Measurements from ENCODE around the gene SSTR3.
A peak's percentile ranks its signal among the peaks of the same experiment; 100 is the strongest.

SSTR3 gene

DNA sequence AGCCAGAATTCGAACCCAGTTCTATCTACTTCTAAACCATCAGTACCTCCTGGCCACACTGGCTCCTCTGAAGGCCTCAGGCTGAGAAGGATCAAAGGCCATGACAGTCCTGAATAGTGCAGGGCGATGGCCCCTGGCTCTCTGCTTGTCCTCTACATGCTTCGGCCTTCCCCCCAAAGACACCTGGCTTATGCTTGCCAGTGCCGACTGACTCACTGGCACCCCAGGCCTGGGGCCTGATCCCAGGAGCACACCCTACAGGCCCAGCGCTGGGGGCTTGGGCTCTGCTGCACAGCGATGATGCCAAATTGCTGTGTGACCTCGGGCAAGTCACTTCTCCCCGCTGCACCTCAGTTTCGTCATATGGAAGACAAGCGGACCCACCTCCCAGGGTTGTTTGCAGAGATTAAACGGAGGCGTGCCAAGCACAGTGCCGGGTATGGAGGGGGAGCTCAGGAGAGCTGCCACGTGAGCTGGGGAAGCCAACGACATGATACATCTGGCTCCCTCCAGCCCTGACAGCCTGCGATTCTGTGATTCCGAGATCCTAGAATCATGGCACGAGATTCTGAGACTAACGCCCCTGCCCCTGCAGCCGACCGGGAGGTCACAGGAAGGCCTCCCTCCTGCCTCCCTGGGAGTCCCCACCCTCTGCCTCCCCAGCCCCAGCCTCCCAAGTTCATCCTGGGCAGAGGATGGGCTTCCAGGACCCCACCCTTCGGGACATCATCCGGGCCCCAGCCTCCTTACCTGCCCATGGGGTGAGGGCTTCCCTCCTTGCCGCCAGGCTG lies 1.0 kb downstream of the SSTR3 start:
- Mint-ChIP-seq H3K4me1 (ENCODE audit: low read depth) (peaks cover 56% of the 10 kb centered on the region), H3K27me3 (no peaks in the 10 kb centered on the region), H3K36me3 (peaks cover 4% of the 10 kb centered on the region), H3K27ac (peak overlapping the region; percentile 50), H3K9me3 (ENCODE audit: low read depth) (no peaks in the 10 kb centered on the region), H3K4me3 (no peak overlapping the region)

DNA sequence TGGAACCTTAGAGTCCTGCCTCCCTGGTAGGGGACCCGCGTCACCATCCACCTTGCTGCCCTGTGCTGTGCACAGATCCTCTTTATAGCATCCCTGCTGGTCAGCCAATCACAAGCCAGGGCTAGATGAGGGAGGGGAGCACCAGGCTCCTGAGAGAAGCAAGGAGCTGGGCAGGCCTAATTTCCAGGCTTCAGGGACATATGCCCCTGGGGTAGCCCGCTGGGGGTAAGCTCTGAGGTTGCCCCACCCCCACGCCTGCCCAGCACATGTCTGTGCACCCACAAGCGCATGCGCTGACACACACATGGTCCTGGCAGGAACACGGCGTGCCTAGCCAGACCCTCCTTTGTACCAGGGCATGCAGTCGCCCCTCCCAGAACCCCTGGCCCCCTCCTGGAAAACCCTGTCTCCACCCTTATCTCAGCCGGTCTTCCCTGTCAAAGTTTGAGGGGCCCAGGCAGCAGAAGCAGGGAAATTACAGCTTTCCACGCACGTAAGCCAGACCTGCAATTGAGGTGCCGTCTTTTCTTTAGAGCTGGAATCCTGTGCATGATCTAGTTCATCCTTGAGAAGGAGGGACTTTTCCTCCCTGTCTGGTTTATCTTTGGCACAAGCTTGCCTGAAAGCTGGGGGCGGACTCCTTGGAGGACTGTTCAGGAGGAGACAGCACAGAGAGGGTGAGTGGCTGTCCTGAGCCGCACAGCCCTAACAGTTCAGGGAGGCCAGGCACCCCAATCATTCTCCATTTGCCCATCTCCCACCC lies 2.1 kb downstream of the SSTR3 start:
- H3K27me3 Mint-ChIP-seq: no peaks in the 10 kb centered on the region
- peaks cover 58% of the 10 kb centered on the region for H3K4me1 Mint-ChIP-seq (ENCODE audit: low read depth)
- no peaks in the 10 kb centered on the region for H3K9me3 Mint-ChIP-seq (ENCODE audit: low read depth)
- H3K27ac Mint-ChIP-seq: peak overlapping the region; percentile 66
- H3K4me3 Mint-ChIP-seq: no peak overlapping the region
- no peaks in the 10 kb centered on the region for H3K36me3 Mint-ChIP-seq

DNA sequence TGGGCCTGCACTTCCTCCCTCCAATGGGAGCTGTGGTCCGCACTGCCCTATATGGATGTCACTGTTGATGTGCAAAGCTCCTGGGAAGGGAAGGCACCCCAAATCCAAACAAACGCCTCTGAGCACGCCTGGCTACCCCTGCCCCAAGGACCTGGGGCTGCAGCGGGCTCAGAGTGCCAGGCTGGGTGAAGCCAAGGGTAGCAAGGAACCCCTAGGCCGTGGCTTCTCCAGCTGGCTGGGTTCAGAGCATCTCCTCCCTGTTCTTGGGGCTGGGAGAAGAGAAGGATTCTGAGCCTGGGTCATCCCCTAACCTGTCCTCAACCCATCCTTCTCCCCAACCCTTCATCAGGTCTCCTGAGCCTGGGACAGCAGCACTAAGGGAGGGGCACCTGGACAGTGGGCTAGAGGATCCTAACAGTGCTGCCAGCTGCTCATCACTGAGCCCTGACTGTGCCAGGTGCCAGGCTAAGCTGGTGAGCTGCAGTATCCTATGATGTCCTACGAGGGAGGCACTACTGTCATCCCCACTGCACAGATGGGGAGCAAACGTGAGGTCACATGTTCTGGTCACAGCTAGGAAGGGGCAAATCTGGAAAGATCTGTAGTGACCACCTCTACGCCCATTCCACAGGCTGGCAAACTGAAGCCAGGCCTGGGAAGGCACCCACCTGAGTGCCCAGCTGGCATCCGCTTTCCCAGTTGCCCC lies 3.0 kb downstream of the SSTR3 start:
- H3K4me1 Mint-ChIP-seq (ENCODE audit: low read depth): peaks cover 60% of the 10 kb centered on the region
- no peaks in the 10 kb centered on the region for H3K36me3 Mint-ChIP-seq

DNA sequence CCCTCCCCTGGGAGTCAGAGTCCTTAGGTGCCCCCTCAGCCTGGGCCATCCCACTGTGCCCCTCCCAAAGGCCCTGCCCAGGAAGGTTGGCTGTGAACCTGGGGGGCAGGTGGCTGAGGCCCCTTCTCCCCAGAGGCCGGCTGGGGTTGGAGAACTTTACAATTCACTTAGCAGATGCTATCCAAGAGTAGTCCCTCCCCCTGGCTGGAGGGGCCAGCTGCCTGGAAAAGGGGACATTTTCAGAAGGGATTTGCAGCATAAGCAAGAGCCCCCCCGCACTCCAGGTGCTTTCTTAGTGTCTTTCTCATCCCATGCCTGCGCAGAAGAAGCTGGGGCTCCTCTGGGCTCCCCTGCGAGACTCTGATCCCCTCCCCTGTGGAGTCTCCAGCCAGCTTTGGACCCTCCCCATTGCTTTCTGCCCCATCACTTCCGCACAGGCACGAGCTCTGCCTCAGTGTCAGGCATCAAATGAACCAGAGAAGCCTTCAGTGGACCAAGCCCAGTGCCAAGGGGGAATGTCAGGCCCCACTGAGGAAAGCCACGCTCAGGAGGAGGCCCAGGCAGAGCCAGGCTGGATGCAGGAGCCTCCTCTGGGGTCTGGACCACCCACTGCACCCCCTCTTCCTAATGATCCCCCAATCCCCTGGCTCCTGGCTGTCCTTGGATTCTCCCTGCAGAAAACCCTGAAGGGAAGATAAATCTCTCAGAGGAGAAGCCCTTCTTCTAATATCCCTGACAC lies 3.7 kb downstream of the SSTR3 start:
- H3K9me3 Mint-ChIP-seq (ENCODE audit: low read depth): no peaks in the 10 kb centered on the region
- H3K36me3 Mint-ChIP-seq: no peaks in the 10 kb centered on the region
- peak overlapping the region; percentile 27 for H3K4me3 Mint-ChIP-seq
- peaks cover 56% of the 10 kb centered on the region for H3K4me1 Mint-ChIP-seq (ENCODE audit: low read depth)
- peak overlapping the region; percentile 64 for H3K27ac Mint-ChIP-seq
- no peaks in the 10 kb centered on the region for H3K27me3 Mint-ChIP-seq

More for the DNA sequence above, 3.0 kb downstream of the SSTR3 start:
- Mint-ChIP-seq H3K27me3 (no peaks in the 10 kb centered on the region), H3K4me3 (no peak overlapping the region), H3K9me3 (ENCODE audit: low read depth) (no peaks in the 10 kb centered on the region), H3K27ac (peak overlapping the region; percentile 64)

DNA sequence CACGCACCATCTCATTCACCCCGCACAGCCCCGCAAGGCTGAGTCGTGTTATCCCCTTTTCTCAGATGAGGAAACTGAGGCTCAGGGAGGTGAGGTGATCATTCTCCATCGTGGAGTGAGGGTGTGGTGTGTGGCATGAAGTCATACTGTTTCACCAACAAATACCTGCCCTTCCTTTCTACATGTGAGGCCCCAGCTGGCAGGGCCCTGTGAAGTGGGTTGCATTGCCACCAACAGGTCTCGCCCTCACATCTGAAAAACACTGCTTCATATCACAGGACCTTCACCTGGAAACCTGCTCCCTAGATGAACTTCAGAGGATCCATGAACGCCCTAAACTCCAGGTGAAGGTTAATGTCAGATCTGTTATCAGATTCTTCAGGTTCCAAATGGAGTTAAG lies 4.3 kb downstream of the SSTR3 start:
- H3K9me3 Mint-ChIP-seq (ENCODE audit: low read depth): no peaks in the 10 kb centered on the region
- no peaks in the 10 kb centered on the region for H3K36me3 Mint-ChIP-seq
- H3K4me1 Mint-ChIP-seq (ENCODE audit: low read depth): peaks cover 55% of the 10 kb centered on the region
- peak overlapping the region; percentile 25 for H3K27ac Mint-ChIP-seq
- no peaks in the 10 kb centered on the region for H3K27me3 Mint-ChIP-seq
- peak overlapping the region; percentile 27 for H3K4me3 Mint-ChIP-seq

DNA sequence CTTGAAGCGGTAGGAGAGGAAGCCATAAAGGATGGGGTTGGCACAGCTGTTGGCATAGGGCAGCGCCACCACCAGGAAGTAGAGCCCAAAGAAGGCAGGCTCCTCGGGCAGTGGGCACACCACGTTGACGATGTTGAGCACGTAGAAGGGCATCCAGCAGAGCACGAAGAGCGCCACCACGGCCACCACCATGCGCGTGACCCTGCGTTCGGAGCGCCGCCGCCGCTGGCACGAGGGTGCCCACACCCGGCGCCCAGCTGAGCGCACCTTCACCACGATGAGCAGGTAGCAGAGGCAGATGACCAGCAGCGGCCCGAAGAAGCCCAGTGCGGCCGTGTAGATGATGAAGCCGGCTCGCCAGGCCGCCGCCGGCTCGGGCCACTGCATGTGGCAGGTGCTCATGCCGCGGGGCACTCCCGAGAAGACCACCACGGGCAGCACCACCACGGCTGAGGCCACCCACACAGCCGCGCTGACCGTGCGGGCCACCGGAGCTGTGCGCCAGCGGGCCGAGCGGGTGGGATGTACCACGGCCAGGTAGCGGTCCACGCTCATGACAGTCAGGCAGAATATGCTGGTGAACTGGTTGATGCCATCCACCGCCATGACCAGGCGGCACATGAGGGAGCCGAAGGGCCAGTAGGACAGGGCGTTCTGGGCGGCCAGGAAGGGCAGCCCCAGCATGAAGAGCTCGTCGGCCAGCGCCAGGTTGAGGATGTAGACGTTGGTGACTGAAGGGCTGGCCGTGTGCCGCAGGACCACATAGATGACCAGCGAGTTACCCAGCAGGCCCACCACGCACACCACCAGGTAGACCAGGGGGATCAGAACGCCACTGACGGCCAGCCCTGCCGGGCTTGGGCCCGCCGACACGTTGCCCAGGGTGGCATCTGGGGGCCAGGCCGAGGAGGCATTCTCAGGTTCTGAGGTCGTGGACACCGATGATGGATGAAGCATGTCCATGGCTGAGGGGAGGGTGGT lies 5.1 kb downstream of the SSTR3 start:
- peaks cover 52% of the 10 kb centered on the region for H3K4me1 Mint-ChIP-seq (ENCODE audit: low read depth)
- H3K27ac Mint-ChIP-seq: peak overlapping the region; percentile 22
- no peak overlapping the region for H3K4me3 Mint-ChIP-seq

DNA sequence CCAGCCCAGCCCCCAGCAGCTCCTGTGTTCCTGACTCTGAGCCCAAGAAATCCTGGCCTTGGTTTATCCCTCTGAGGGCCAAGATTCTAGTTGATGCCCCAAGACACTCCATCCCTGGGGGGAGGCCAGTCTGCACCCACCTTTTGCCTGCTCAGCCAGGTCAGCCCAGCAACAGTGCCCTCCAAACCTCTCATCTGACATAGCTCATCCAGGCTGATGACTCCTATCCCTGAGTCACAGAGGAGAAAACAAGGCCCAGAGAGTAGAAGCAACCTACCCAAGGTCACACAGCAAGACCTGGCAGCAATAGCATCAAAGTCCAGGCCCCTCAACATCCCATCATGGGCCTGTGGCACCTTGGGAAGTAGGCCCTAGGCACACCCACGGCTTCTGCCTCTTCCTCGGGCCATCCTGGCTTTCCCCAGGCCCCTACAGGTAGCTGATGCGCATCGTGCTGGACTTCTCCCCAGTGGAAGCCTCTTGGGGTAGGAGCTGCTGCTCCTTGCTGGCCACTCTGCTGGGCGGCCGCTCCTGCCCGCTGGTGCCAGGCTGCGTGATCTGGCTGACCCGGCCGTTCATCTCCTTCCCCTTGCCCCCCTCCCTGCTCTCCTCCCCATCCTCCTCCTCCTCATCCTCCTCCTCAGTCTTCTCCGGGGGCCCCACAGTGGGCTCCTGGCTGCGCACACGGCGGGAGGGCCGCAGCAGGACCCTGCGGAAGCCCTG lies 6.0 kb downstream of the SSTR3 start:
- H3K4me3 Mint-ChIP-seq: no peak overlapping the region

More for the DNA sequence above, 5.1 kb downstream of the SSTR3 start:
- no peaks in the 10 kb centered on the region for H3K9me3 Mint-ChIP-seq (ENCODE audit: low read depth)
- no peaks in the 10 kb centered on the region for H3K36me3 Mint-ChIP-seq
- no peaks in the 10 kb centered on the region for H3K27me3 Mint-ChIP-seq

DNA sequence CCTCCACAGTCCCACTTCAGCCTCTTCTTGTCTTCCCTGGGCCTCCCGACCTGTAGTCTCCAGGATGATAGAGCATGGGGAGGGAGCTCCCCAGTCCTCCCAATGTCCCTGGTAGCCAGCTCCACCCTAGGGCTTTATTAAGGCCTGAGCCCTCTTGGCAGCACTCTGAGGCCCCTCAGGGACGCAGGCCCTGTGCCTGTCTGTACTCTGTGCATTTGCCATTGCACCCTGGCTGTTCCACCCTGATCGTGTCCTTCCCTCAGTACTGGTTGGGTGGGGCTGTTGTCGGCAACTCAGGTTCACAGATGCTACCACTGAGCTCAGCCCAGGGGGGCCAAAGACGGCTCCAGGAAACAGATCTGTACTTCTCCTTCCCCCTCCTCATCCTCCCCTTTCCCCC lies 7.2 kb downstream of the SSTR3 start:
- no peak overlapping the region for H3K4me3 Mint-ChIP-seq
- H3K27ac Mint-ChIP-seq: peak overlapping the region; percentile 28
- H3K36me3 Mint-ChIP-seq: no peaks in the 10 kb centered on the region
- peaks cover 50% of the 10 kb centered on the region for H3K4me1 Mint-ChIP-seq (ENCODE audit: low read depth)
- no peaks in the 10 kb centered on the region for H3K9me3 Mint-ChIP-seq (ENCODE audit: low read depth)
- no peaks in the 10 kb centered on the region for H3K27me3 Mint-ChIP-seq

More for the DNA sequence above, 6.0 kb downstream of the SSTR3 start:
- Mint-ChIP-seq H3K36me3 (no peaks in the 10 kb centered on the region), H3K27me3 (no peaks in the 10 kb centered on the region), H3K9me3 (ENCODE audit: low read depth) (no peaks in the 10 kb centered on the region), H3K4me1 (ENCODE audit: low read depth) (peaks cover 55% of the 10 kb centered on the region), H3K27ac (peak overlapping the region; percentile 34)

DNA sequence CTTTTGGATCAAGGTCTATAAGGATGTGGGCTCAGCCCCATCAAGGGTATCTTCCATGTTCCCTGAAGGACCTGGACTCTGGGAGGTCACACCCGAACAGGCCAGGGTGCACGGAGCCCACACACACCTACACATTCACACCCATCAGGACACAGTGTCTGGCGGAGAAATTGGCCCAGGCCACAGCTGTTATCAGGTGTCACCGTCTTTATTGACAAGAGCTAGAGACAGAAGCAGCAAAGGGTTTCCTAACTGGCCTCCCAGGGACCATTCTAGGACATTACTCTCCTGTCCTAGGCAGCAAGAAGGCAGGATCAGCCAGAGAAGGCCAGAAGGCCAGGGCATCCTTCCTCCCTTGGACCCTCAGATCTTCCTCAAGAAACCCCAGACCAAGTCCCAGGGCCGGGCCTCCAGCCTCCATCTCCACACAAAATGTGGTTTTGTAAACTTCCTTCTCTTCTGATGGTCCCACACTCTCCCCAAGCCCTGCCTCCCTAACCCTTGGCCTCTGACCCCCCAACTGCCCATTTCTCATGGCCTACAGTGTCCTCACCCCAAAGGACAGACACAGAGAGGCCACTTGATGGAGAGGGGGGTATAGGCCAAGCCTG lies 8.1 kb downstream of the SSTR3 start:
- peaks cover 48% of the 10 kb centered on the region for H3K4me1 Mint-ChIP-seq (ENCODE audit: low read depth)
- peak overlapping the region; percentile 50 for H3K27ac Mint-ChIP-seq
- H3K36me3 Mint-ChIP-seq: no peaks in the 10 kb centered on the region
- no peak overlapping the region for H3K4me3 Mint-ChIP-seq
- H3K27me3 Mint-ChIP-seq: no peaks in the 10 kb centered on the region
- H3K9me3 Mint-ChIP-seq (ENCODE audit: low read depth): no peaks in the 10 kb centered on the region

DNA sequence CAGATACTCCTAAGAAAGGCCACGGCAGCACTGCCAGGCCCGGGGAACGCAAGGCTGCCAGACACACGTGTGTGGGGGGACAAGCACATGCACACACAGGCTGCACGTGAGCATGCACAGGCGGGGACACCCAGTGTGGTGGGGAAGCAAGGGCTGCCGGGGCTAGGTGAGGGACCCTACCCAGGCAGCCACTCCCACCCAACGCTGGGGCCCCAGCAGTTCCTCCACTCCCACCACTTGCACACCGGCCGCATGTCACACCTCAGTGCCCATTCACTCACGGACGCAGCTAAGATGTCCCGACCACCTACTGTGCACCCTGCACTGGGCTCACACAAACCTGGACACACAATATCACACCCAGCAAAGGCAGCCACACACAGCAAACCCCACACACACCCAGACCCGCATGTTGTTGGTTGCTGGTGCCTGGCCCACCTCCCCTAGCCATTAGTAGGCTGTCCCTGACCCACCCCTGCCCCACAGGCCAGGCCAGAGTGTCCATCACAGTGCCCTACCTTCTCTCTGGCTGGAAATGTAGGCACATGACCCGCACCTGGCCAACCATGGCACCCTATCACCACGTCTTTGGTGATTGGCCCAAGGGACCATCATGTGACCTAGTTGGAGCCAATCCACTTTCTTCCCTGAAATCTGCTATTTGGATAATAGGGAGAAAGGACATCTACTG lies 8.8 kb downstream of the SSTR3 start:
- H3K27me3 Mint-ChIP-seq: no peaks in the 10 kb centered on the region
- no peaks in the 10 kb centered on the region for H3K9me3 Mint-ChIP-seq (ENCODE audit: low read depth)
- H3K27ac Mint-ChIP-seq: no peak overlapping the region
- H3K4me3 Mint-ChIP-seq: no peak overlapping the region
- no peaks in the 10 kb centered on the region for H3K36me3 Mint-ChIP-seq
- H3K4me1 Mint-ChIP-seq (ENCODE audit: low read depth): peaks cover 41% of the 10 kb centered on the region

DNA sequence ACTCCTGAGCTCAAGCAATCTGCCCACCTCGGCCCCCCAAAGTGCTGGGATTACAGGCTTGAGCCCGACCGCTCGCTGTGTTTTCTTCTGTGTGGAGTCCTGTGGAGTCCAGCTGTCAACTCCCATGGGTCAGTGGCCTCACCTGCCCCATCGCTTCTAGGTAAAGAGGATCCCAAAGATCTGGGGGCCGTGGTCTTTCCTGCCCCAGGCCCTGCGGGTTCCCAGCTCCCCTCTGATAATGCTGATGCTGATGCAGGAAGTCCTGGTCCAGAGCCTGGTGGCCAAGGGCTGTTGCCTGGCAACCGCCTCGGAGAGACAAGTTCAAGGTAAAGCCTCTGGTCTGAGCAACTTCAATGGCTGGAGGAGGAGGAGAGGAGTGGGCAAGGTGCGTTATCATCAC lies 9.6 kb downstream of the SSTR3 start:
- Mint-ChIP-seq H3K4me1 (ENCODE audit: low read depth) (peaks cover 41% of the 10 kb centered on the region), H3K36me3 (no peaks in the 10 kb centered on the region), H3K27me3 (no peaks in the 10 kb centered on the region), H3K9me3 (ENCODE audit: low read depth) (no peaks in the 10 kb centered on the region), H3K4me3 (no peak overlapping the region), H3K27ac (no peak overlapping the region)

DNA sequence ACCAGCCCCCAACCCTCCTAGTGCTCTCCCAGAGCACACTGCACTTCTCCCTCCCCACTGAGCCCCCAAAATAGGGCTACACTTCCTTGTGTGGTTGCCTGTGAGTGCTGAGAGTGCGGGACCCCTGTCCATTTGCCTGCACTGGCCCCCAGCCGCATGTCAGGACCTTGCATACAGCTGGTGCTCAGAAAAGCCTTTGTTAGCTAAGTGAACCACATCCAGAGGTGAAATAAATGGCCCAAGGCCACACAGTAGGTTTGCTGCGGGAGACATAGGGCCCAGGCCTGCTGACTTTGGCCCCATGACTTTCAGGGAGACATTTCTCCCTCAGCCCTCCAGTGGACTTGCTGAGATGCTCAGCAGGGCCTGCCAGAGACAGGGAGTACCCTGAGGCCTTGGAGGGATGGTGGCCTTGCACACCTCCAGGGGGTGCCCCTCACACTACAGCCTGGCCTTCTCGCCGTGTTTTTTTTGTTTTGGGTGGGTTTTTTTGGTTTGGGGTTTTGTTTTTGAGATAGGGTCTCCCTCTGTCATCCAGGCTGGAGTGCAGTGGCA lies 10.2 kb downstream of the SSTR3 start:
- Mint-ChIP-seq H3K4me3 (no peak overlapping the region), H3K9me3 (ENCODE audit: low read depth) (no peaks in the 10 kb centered on the region), H3K27me3 (no peaks in the 10 kb centered on the region), H3K36me3 (no peaks in the 10 kb centered on the region), H3K4me1 (ENCODE audit: low read depth) (peaks cover 43% of the 10 kb centered on the region), H3K27ac (peak overlapping the region; percentile 50)

Data from activated naive CD8-positive, alpha-beta T cell (primary cell).